SU-DHL-6 (cell line): ENCODE measurements around the gene IFT122.

ENCODE experiments used
- EZH2phosphoT487 ChIP-seq: fragments of 200-600 bp; sonication (generic), shearing (Covaris generic); conservative IDR thresholded peaks from 2 replicates; pipeline ENCODE4 v1.6.1; 2018; ENCODE audit warnings: mild to moderate bottlenecking, antibody characterized with exemption, low read length, moderate library complexity, mixed read lengths
- TF ChIP-seq, protein P1 (sequence below): fragments of 200-600 bp; sonication (generic); IDR thresholded peaks from one replicate; pipeline ENCODE4 v1.5.1; 2017; ENCODE audit warnings: antibody characterized with exemption, mild to moderate bottlenecking, low read length, moderate library complexity; ENCODE audit not compliant: insufficient read depth, poor library complexity, severe bottlenecking

DNA sequence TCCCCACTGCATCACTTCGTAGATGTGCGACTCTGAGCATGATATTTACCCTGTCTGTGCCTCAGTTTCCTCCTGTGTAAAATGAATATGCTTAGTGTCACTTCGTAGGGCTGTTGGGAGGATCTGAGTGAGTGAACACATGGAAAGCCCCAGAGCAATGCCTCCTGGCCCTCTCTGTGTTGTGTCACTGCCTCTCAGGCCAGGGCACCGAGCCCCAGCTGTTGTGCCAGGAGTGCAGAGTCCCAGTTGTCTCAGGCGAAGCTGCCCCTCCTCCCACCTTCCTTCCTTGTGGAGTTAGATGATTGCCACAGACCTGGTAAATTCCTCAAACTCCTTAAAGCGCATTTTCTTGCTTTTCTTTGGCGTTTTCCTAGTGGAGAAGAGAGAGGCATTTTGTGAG lies 37.8 kb upstream of the IFT122 start:
- TF ChIP-seq, protein P1, sequence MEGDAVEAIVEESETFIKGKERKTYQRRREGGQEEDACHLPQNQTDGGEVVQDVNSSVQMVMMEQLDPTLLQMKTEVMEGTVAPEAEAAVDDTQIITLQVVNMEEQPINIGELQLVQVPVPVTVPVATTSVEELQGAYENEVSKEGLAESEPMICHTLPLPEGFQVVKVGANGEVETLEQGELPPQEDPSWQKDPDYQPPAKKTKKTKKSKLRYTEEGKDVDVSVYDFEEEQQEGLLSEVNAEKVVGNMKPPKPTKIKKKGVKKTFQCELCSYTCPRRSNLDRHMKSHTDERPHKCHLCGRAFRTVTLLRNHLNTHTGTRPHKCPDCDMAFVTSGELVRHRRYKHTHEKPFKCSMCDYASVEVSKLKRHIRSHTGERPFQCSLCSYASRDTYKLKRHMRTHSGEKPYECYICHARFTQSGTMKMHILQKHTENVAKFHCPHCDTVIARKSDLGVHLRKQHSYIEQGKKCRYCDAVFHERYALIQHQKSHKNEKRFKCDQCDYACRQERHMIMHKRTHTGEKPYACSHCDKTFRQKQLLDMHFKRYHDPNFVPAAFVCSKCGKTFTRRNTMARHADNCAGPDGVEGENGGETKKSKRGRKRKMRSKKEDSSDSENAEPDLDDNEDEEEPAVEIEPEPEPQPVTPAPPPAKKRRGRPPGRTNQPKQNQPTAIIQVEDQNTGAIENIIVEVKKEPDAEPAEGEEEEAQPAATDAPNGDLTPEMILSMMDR: no peak
- TF ChIP-seq EZH2phosphoT487: no peak
